ENCODE measurements around the gene ZKSCAN8.
A peak's percentile ranks its signal among the peaks of the same experiment; 100 is the strongest.

DNA sequence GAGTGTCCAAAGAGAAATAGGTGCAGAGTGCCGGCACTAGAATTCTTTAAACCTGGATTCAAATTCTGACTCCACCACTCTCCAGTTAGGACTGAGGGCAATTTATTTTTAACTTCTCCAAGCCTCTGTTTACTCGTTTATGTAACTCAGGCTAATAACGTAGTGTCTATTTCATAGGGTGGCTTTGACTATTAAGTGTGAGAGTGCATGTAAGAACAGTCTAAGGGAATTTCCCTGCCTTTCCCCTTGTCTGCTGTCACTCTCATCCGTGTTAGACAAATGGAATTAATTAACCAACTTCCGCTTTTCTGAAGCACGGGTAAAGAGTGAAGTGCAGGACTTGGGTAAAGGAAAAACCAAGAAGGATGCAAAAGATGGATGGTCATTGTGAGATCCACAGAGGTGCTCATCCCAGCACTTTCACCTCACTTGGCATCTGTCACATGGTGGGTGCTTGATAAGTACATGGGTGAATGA, 4.1 kb upstream of the ZKSCAN8 start:
- TF ChIP-seq, protein P1, sequence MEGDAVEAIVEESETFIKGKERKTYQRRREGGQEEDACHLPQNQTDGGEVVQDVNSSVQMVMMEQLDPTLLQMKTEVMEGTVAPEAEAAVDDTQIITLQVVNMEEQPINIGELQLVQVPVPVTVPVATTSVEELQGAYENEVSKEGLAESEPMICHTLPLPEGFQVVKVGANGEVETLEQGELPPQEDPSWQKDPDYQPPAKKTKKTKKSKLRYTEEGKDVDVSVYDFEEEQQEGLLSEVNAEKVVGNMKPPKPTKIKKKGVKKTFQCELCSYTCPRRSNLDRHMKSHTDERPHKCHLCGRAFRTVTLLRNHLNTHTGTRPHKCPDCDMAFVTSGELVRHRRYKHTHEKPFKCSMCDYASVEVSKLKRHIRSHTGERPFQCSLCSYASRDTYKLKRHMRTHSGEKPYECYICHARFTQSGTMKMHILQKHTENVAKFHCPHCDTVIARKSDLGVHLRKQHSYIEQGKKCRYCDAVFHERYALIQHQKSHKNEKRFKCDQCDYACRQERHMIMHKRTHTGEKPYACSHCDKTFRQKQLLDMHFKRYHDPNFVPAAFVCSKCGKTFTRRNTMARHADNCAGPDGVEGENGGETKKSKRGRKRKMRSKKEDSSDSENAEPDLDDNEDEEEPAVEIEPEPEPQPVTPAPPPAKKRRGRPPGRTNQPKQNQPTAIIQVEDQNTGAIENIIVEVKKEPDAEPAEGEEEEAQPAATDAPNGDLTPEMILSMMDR (IDR thresholded peaks at IDR 0.05; ENCODE audit: insufficient read depth, low read length), result no peak
- TF ChIP-seq, protein P2, sequence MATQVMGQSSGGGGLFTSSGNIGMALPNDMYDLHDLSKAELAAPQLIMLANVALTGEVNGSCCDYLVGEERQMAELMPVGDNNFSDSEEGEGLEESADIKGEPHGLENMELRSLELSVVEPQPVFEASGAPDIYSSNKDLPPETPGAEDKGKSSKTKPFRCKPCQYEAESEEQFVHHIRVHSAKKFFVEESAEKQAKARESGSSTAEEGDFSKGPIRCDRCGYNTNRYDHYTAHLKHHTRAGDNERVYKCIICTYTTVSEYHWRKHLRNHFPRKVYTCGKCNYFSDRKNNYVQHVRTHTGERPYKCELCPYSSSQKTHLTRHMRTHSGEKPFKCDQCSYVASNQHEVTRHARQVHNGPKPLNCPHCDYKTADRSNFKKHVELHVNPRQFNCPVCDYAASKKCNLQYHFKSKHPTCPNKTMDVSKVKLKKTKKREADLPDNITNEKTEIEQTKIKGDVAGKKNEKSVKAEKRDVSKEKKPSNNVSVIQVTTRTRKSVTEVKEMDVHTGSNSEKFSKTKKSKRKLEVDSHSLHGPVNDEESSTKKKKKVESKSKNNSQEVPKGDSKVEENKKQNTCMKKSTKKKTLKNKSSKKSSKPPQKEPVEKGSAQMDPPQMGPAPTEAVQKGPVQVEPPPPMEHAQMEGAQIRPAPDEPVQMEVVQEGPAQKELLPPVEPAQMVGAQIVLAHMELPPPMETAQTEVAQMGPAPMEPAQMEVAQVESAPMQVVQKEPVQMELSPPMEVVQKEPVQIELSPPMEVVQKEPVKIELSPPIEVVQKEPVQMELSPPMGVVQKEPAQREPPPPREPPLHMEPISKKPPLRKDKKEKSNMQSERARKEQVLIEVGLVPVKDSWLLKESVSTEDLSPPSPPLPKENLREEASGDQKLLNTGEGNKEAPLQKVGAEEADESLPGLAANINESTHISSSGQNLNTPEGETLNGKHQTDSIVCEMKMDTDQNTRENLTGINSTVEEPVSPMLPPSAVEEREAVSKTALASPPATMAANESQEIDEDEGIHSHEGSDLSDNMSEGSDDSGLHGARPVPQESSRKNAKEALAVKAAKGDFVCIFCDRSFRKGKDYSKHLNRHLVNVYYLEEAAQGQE (IDR thresholded peaks at IDR 0.05; ENCODE audit: insufficient replicate concordance, low read depth), result peak; percentile 30
